IPS-NIHi7 (cell line): ENCODE results near the gene RAB3C.
"Not testable (repeated sequence)": the region's sequence is repeated elsewhere in the genome, so short reads cannot be mapped to it uniquely, and the experiment has no call there.

Source experiments
- DNase-seq: peaks from one replicate; pipeline ENCODE4 v3.0.0; 2012; ENCODE audit warnings: mixed read lengths; ENCODE audit errors: extremely low spot score

Gene RAB3C

GRCh38 chr5:58602889-58603288 is 20.0 kb downstream of the RAB3C start:
- DNase-seq, result not testable (repeated sequence)

GRCh38 chr5:58606064-58606463 is 23.2 kb downstream of the RAB3C start:
- DNase-seq, result no peak

GRCh38 chr5:58615972-58616371 is 33.1 kb downstream of the RAB3C start:
- no peak for DNase-seq

- no peak for DNase-seq
These were observed 34.4 kb downstream of the RAB3C start for GRCh38 chr5:58617241-58617640.

GRCh38 chr5:58620336-58620735 is 37.5 kb downstream of the RAB3C start:
- DNase-seq, result no peak

GRCh38 chr5:58622936-58623871 is 40.3 kb downstream of the RAB3C start:
- no peak for DNase-seq

- DNase-seq, result no peak
These were observed 45.8 kb downstream of the RAB3C start for GRCh38 chr5:58628626-58629025.

- no peak for DNase-seq
These were observed 46.6 kb downstream of the RAB3C start for GRCh38 chr5:58629271-58630159.

- DNase-seq, result no peak
These were observed 49.0 kb downstream of the RAB3C start for GRCh38 chr5:58631895-58632294.

GRCh38 chr5:58635416-58635815 is 52.5 kb downstream of the RAB3C start:
- DNase-seq, result no peak

GRCh38 chr5:58640011-58640410 is 57.1 kb downstream of the RAB3C start:
- no peak for DNase-seq

- peak; percentile 56 for DNase-seq
These were observed 58.7 kb downstream of the RAB3C start for GRCh38 chr5:58641533-58641932.

- DNase-seq, result no peak
These were observed 66.0 kb downstream of the RAB3C start for GRCh38 chr5:58648846-58649245.

GRCh38 chr5:58649716-58650115 is 66.8 kb downstream of the RAB3C start:
- DNase-seq, result no peak

- no peak for DNase-seq
These were observed 70.6 kb downstream of the RAB3C start for GRCh38 chr5:58653521-58653920.

- DNase-seq, result no peak
These were observed 83.3 kb downstream of the RAB3C start for GRCh38 chr5:58666141-58666540.

GRCh38 chr5:58666598-58667581 is 84.0 kb downstream of the RAB3C start:
- DNase-seq, result peak; percentile 20

- DNase-seq, result no peak
These were observed 87.7 kb downstream of the RAB3C start for GRCh38 chr5:58670582-58670981.

- DNase-seq, result no peak
These were observed 88.3 kb downstream of the RAB3C start for GRCh38 chr5:58671155-58671554.

- DNase-seq, result no peak
These were observed 89.6 kb downstream of the RAB3C start for GRCh38 chr5:58672521-58672920.

GRCh38 chr5:58674070-58674469 is 91.2 kb downstream of the RAB3C start:
- DNase-seq, result no peak
